Astrocyte of the cerebellum (primary cell): ENCODE measurements around the gene PABPC1L.
A peak's percentile ranks its signal among the peaks of the same experiment; 100 is the strongest.

Source experiments
- DNase-seq: peaks from one replicate; pipeline ENCODE4 v3.0.0-alpha.2; 2011; ENCODE audit warnings: low read depth
- H3K4me3 ChIP-seq: 2 replicates; pipeline ENCODE4 v1.5.1; 2011; ENCODE audit warnings: mild to moderate bottlenecking, low read depth, low read length, moderate library complexity
- CTCF ChIP-seq: IDR thresholded peaks from 2 replicates; pipeline ENCODE4 v1.5.1; 2012; ENCODE audit warnings: low read length, low read depth, moderate library complexity, mild to moderate bottlenecking; ENCODE audit errors: missing control alignments
- in situ Hi-C: cut with HindIII; loops from 2 replicates; pipeline ENCODE4 v1.10.0; 2017; ENCODE audit warnings: low sequenced_read_pairs

Gene PABPC1L

DNA sequence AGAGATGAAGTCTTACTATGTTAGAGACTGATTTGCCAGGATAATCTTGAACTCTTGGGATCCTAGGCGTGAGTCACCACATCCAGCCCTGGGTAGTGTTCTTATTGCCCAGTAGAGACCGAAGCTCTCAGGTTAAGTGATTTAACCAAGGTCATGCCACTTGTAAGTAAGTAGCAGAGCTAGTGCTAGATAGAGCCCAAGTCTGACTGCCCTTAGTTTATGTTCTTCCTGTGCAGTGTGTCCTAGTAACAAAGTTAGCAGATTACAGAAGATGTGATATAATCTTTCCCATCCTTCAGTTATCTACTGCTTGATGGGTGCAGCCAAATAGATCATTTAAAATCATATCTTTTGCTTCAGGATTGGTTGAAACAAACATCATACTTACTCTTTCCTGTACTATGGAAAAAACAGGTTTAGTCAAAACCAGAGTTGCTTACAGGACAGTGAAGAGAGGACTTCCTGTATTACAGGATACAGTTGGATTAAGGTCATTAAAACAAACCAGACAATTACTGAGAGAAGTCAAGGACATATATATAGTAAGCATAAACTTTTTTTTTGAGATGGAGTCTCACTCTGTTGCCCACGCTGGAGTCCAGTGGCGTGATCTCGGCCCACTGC is 9.5 kb upstream of the PABPC1L start:
- no peak for TF ChIP-seq CTCF
- H3K4me3 ChIP-seq, result no peak overlapping the region
- in situ Hi-C loops, result no loop called here
- DNase-seq, result no peak

DNA sequence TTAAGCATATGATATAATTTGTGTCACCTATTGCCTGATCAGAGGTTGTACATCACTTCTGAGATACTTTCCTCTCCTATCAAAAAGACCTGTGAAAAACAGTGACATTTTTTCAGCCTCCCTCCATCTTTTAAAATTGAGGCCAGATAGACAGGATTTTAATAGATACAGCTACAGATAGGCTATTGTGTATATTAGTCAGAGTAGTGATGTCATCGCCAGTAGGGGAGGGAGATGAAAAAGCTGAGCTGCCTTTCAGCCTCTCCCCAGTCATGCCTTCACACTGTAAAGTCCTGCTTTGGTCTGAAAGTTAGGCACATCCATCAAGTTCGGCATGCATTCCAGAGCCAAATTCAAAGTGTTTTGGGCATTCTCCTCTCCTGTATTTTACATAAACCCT is 7.9 kb upstream of the PABPC1L start:
- H3K4me3 ChIP-seq, result no peak overlapping the region
- TF ChIP-seq CTCF, result no peak
- in situ Hi-C loops, result no loop called here
- no peak for DNase-seq

DNA sequence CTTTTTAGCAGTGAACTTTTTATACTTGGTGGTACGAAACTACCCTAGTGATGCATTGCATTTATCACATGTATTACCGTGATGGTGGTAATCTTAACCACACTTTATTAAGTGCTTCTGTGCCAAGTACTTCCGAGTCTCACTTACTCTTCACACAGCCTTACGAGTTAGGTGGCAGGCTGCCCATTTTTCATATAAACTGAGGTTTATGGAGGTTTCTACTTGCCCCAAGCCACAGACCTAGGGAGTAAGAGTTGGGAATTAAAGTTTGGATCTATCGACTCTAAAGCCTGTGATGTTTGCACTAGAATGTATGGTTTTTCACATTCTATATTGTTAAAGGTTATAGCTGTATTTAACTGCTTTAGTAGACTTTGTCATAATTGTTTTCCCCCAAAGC is 5.5 kb upstream of the PABPC1L start:
- no peak for TF ChIP-seq CTCF
- H3K4me3 ChIP-seq, result no peak overlapping the region
- no peak for DNase-seq
- in situ Hi-C loops, result no loop called here

DNA sequence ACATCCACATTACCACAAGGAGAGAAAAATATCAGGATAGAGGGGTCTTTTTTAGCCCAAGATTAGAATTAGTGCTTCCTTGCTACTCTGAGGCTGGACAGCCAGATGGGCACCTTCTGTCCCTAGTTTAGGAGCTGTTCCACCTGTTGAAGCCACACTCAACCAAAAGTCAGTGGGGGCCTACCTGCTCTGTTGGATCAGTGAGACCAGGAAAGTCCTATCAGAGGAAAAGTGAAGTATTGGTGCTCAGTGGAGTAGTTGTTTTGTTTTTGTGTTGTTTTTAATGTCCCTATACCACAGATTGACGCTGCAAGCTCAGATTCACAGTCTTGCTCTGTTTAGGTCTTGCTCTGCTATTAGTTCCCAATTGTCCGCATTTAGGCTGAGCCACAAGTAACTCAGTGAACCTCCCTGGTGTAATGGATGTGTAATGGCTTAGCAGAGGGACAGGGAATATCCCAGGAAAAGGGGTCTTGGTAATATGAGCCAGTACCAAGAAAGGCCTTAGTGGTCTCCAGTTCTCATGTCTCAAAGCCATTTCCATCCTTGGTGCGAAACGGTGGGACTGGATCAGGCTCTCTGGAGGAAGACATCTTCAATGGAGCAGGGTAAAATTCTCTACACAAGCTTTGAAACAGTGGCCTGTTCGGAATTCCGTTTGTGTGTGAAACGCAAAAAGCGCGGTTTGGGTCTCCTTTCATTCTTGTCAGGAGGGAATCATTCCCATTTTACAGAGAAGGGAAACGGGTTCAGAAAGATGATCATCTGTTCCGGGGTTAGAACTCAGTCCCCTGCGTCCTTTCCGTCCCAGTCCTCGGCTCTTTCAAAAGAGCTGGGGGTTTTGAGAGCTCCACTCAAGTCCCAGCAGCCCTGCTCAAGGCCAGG is 631 bp upstream of the PABPC1L start:
- no peak for TF ChIP-seq CTCF
- in situ Hi-C loops, result no loop called here
- H3K4me3 ChIP-seq, result peak overlapping the region; percentile 74
- no peak for DNase-seq

DNA sequence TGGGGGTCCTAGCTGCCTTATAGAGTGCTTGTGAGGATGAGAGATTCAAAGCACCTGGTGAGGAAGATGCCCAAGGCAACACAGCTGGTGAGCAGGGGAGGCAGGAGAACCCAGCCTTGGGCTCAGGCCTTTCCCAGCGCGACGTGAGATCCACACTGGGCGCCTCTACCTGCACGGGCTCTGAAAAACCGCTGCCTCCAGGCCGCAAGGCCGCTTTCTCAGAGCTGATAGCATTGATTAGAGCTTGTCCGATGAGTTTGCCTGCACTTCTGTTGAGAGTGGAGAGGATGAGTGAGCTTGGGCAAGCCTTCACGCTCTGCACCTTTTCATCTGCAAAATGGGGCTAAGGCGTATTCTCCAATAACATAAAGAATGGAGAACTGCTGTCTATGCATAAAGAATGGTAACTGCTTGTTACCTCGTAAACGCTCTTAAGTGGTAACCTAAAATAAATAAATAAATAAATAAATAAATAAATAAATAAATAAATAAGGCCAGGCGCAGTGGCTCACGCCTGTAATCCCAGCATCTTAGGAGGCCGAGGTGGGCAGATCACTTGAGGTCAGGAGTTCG is 916 bp downstream of the PABPC1L start:
- DNase-seq, result no peak
- TF ChIP-seq CTCF, result no peak
- in situ Hi-C loops, result no loop called here
- peak overlapping the region; percentile 74 for H3K4me3 ChIP-seq

DNA sequence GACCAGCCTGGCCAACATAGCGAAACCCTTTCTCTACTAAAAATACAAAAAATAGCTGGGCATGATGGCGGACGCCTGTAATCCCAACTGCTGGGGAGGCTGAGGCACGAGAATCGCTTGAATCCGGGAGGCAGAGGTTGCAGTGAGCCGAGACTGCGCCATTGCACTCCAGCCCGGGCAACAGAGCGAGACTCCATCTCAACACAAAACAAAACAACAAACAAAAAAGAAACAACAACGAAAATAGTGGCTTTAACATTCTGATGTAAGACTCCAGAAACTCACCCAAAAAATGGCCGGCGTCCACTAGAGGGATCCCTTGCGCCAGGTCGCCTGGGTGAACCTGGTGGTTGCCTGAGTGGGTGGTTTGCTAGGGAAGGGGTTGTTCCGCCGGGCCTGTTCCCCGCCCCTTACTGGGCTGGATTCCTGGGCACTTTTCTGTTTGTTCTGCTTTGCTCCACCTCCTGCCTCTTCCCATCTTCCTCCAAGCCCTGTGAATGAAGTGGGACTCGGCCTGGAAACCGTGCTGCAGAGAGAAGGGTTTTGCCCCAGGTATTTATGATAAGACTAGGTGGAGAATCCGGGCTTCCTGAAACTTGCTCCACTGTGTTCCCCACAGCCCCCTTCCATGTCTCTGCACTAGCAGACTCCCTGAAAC is 1.5 kb downstream of the PABPC1L start:
- TF ChIP-seq CTCF, result peak; percentile 35
- in situ Hi-C loops, result no loop called here
- no peak overlapping the region for H3K4me3 ChIP-seq
- peak; percentile 5 for DNase-seq
